ENCODE results near the gene PROC.

Gene PROC

DNA sequence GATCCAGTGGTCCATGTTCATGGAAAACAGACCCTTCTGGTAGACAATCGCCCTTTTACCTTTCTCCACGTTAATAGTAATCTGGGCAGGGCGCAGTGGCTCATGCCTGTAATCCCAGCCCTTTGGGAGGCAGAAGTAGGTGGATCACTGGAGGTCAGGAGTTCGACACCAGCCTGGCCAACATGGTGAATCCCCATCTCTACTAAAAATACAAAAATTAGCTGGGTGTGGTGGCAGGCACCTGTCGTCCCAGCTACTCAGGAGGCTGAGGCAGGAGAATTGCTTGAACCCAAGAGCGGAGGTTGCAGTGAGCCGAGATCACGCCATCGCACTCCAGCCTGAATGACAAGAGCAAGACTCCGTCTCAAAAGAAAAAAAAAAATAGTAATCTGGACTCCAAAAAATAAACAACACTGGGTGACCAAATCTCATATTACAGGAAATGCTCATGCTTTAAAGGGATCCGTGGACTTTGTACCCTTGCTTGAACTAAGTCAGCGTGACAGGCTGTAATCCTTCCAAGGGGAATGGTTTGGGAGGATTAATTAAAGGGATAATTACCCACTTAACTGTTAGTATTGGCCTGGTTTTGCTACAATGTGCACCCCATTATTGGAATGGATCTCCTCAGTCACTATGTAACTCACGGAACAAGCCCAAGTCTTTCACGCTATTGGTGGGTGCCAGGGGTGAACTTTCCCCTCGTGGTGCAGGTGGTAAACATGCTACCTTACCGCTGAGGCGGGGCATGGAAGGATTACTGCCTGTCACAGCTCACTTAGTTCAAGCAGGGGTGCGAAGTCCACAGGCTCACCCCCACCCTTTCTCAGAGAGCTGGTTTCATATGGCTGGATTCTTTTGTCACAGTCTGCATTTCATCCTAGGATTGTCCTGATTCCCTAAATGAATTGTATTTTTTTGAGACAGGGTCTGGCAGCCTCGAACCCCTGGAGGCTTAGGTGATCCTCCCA, 36.7 kb downstream of the PROC start:
- DNase-seq (ENCODE audit: low read depth in 1 of 2, low spot score in 1 of 2) = no peak

DNA sequence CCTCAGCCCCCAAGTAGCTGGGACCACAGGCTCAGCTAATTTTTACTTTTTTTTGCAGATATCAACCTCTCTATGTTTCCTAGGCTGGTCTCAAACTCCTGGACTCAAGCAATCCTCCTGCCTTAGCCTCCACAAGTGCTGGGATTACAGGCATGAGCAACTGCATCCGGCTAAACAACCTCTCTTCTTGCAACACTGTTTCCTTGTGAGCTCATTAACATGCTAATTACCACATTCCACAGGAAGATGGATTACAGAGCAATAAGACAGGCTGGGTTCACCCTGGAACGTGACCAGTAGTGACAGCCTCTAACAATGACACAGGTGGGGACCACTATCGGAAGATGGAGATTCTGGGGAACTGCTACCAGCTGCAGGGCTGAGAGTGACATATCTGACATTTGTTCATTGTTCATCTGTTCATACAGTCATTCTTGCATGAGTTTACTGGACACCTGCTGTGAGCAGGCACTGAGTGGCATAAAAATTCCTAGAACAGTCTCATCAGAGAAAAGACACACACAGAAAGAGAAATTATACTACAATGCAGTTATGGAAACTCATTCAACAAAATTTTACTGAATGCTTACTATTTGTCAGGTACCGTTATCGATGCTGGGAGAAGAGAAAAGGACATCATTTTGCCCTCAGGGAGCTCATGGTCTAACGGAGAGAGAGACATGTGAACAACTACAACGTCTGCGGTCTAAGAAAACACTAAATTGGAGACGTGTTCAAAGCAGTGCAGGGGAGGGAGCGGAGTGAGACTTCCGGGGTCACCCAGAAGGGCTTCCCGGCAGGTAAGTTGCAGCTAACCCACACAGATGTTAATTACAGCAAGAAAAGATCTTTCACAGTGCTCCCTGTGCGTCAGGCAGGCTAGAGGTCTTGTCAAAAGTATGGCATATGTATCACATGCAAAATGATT, 37.6 kb downstream of the PROC start:
- DNase-seq (ENCODE audit: low read depth in 1 of 2, low spot score in 1 of 2) = no peak

DNA sequence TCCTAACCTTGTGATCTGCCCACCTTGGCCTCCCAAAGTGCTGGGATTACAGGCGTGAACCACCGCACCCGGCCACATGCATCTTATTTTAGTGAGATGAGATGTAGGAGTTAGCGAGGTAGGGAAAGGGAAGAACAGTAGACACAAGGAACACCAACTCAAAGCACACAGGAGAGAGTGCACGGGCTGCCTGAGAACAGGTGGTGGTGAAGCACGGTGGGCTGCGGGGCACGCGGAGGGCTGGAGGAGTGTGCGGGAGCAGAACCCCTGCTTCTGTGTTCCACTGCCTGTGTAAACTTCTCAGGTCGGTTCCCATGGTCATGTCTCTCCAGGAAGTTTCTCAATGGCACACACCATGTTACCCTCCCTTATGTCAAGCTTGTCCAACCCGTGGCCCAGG, 38.7 kb downstream of the PROC start:
- no peak for DNase-seq (ENCODE audit: low read depth in 1 of 2, low spot score in 1 of 2)

DNA sequence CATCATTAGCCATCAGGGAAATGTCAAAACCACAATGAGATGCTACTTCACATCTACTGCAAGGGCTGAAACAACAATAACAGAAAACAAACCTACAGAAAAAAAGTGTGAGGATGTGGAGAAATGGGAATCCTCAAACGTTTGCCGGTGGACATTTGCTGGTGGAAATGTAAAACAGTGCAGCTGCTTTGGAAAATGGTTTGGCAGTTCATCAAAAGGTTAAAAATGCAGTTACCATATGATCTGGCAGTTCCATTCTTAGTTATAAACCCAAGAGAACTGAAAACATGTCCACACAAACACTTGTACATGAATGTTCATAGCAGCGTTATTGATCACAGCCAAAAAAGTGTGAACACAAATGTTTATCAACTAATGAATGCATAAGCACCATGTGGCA, 44.2 kb downstream of the PROC start:
- DNase-seq (ENCODE audit: low read depth in 1 of 2, low spot score in 1 of 2) = no peak

DNA sequence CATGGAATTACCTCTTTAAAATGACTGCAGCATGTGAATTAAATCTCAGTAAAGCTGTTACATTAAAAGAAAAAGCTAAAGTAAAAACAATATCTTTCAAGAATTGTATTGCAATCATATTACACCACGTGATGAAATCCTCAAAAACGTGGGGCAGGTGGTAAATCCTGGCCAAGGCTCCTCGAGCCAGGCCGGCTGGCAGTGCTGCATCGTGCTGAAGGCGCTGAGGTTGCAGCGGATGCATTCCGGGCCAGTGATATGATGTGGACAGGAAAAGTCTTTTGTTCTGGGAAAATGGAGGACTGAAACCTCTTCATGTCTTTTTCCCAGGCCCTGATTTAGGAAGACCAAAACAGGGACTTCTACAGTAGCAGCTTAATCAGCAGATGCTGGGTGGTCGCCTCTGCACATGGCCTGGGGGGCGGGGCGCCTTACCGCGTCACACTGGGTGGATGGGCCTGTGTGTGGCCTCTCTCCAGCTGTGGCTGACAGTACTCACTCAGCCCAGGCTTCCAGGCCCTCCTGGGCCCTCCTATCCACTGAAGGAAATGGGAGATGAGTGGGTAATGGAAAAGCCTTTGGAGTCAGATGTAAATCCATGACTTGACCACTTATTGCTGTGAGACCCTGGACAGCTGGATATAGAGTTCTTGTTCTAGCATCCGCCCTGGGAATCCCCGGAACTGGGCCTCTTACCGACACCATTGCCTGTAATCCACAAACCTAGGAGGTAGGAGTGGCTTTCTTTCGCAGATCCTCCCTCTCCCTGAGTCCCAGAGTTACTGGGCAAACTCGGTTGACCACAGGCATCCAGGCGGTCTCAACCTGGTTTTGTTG, 45.1 kb downstream of the PROC start:
- no peak for DNase-seq (ENCODE audit: low read depth in 1 of 2, low spot score in 1 of 2)

DNA sequence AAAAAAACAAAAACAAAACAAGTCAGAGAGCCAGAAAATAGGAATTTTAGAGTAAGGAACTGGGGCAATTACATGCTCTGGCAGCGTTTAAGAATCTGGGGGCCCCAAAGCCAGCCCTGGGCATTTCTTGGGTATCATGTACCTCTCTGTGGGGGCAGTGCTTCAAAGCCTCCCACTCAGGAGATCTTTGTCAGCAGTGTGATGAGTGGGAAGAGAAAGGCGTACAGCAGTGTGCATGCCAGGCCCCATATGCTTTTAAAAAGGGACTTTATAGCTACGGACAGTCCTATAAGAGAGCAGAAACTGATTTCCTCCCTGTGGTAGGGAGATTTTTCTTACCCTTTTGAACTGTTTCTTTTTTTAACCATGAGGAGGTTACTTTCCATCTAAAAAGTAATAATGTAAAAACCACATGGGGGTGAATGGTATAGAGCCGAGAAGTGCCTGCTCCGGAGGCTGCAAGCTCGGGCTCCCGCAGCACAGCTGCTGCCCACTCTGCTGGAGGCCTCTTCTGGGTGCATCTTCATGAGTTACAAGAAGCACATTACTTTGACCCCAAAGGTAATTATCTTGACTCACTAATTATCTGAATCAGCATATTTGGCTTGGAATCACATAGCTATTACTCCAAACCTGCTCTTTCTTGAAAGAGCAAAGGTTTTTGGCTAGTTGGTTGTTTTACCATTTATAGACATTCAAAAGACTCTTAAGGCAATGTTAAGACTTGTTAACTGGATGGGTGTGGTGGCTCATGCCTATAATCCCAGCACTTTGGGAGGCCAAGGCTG, 46.4 kb downstream of the PROC start:
- no peak for DNase-seq (ENCODE audit: low read depth in 1 of 2, low spot score in 1 of 2)

DNA sequence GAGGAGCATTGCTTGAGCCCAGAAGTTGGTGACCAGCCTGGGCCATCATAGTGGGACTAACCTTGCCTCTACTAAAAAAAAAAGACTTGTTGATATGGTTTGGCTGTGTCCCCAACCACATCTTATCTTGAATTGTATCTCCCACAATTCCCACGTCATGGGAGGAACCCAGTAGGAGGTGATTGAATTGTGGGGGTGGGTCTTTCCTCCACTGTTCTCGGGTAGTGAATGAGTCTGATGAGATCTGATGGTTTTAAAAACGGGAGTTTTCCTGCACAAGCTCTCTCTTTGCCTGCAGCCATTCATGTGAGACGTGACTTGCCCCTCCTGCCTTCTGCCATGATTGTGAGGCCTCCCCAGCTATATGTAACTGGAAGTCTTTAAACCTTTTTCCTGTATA, 47.0 kb downstream of the PROC start:
- no peak for DNase-seq (ENCODE audit: low read depth in 1 of 2, low spot score in 1 of 2)

DNA sequence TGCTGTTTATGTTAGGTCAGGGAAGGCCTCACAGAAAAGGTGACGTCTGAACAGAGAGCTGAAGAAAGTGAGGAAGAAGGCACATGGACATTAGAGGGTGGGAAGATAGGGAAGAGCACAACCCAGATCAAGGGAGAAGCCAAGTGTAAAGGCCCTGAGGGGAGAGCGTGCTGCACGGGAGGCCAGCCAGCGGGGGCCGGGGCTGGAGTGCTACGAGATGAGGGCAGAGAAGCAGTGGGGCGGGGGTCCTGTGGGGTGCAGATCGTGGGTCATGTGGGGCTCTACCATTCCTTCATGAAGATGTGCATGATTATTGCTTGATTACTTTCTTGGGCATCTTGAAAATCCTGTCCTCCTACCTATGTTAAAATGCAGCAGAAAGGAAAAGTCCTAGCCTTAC, 50.8 kb downstream of the PROC start:
- DNase-seq (ENCODE audit: low read depth in 1 of 2, low spot score in 1 of 2) = no peak

DNA sequence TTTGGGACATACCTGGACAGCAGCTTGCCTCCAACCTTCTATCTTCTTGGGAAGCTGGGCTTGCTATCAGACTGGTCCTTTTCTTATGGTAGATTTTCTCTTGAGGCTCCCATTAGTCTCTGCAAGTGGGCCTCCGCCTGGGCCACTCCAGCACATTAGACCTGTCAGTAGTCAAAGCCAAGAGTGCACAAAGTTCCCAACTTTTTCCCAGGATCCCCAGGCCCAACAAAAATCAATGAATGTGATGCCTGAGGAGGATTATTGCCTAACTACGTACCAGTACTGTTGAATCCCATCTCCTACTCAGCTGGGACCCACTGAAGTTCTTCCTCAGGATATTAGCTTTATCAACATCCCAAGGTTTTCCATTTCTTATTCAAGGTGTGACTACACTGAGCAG, 51.7 kb downstream of the PROC start:
- no peak for DNase-seq (ENCODE audit: low read depth in 1 of 2, low spot score in 1 of 2)

DNA sequence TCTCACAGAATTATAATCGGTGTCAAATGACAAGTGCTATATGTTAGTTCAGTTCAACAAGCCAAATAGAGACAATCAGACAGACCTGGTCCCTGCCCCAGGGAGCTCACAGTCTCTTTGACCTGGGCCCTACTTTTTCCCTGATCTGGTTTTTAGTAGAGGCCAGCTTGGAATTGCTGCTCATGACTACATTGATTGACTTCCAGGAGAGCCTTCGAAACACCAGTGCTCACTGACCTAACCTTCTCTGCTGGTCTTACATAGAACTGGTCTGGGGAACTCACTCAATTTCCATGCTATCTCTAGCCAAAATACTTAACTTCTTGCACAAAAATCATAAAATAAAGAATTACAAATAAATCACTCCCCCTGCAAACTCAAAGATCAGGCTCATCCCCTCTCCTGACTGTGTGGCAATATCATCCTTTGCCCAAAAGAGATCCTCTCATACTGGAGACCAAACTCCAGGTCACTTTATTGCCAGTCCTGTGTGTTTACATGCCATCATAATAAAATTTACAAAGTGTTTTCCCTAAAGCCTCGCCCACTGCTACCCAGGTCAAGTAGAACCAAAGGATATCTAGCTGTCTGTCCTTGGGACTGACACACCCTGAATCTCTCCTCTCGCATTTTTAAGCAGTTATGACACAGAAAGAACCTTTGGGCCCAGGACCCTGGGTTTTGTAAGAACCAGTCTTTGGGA, 53.2 kb downstream of the PROC start:
- no peak for DNase-seq (ENCODE audit: low read depth in 1 of 2, low spot score in 1 of 2)

DNA sequence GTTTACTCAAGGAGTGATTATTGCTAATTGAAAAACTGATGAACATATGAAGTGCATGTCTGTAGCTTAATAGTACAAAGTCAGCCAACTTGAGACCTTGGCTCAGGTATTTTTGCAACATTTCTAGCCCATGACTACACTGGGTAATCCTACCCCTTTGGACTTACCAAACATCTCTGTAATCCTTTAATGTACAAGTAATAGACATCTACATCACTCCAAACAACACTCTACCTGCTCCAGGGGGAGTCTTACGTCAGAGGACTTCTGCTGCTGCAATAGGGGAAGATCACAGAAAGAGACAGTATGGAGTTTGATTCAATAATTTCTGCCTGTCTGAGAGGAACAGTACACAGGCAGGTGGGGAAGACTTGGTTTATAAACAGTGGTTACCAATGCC, 54.0 kb downstream of the PROC start:
- no peak for DNase-seq (ENCODE audit: low read depth in 1 of 2, low spot score in 1 of 2)

DNA sequence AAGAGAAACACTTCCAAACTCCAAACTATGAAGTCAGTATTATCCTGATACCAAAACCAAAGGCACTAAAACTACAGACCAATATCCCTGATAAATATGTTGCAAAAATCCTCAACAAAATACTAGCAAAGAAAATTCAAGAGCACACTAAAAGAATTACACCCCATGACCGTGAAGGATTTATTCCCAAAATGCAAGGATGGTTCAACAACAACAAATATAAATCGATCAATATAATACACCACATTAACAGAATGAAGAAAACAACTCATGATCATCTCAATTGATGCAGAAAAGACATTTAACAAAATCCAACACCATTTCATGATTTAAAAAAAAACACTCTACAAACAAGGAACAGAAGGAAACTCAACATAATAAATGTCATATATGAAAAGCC, 57.6 kb downstream of the PROC start:
- no peak for DNase-seq (ENCODE audit: low read depth in 1 of 2, low spot score in 1 of 2)

Data from activated T-helper 1 cell treated with anti-CD3 and anti-CD28 coated beads, Interleukin-2, amount 50 U/mL, for 16 hours (primary cell).